Testis (tissue), 3 donors: ENCODE data around the gene CD300C. TPM values are rescaled to one million over a fixed set of nuclear protein-coding genes. Genes with fewer than 3 reads are reported as not detected.

ENCODE experiments used
- DNase-seq: peaks from one replicate; pipeline ENCODE4 v3.0.0-alpha.2; 2019
- H3K27ac ChIP-seq, 2 donors: fragments of 200-600 bp; sonication (generic); one replicate each; pipeline ENCODE4 v1.5.1; 2019
- H3K27me3 ChIP-seq: fragments of 200-600 bp; sonication (generic); one replicate; pipeline ENCODE4 v1.5.1; 2019
- H3K36me3 ChIP-seq: fragments of 200-600 bp; sonication (generic); one replicate; pipeline ENCODE4 v1.5.1; 2017; ENCODE audit warnings: low read depth; ENCODE audit errors: missing control alignments
- H3K4me1 ChIP-seq: fragments of 200-600 bp; sonication (generic); one replicate; pipeline ENCODE4 v1.5.1; 2019
- H3K4me3 ChIP-seq, 2 donors: fragments of 200-600 bp; sonication (generic); one replicate each; pipeline ENCODE4 v1.5.1; 2017 to 2019
- H3K9me3 ChIP-seq: fragments of 200-600 bp; sonication (generic); one replicate; pipeline ENCODE4 v1.5.1; 2017
- POLR2A ChIP-seq: fragments of 450-650 bp; IDR thresholded peaks from one replicate; pipeline ENCODE4 v1.6.1; 2017; ENCODE audit warnings: antibody characterized with exemption, mild to moderate bottlenecking, moderate library complexity
- WGBS, 2 donors: methylation state at CpG; one replicate each; pipeline ENCODE4 v1.1.5; 2018; 5-methylcytosine and 5-hydroxymethylcytosine counted together
- intact Hi-C: fragments of 100-400 bp; cut with DNase I; formaldehyde crosslinking; loops from one replicate; pipeline ENCODE4 v1.15.1; 2023; ENCODE audit warnings: low total_unique reads
- polyA plus RNA-seq: library from polyadenylated mRNA; stranded (reverse); fragments of 350-450 nt; fragmentation: Illumina TruSeq; extraction: RNeasy Lipid Tissue Mini Kit (QIAGEN cat#74804); gene quantifications from one replicate; pipeline ENCODE4 v1.2.3, GENCODE V29; 2014; ENCODE audit warnings: low read depth, low replicate concordance; ENCODE audit not compliant: insufficient read depth
- total RNA-seq, 2 donors: library from RNA; depleted of rRNA; stranded (reverse); fragments of >200 nt; gene quantifications; one replicate each; pipeline ENCODE4 v1.2.3, GENCODE V29; 2016
- TF ChIP-seq, protein P1 (sequence below), 3 experiments: fragments of 450-650 bp in 2 of 3; fragments of 200-600 bp in 1 of 3; sonication (generic) in 1 of 3; IDR thresholded peaks; one replicate each; pipeline ENCODE4 v1.5.1; 2016 to 2019; ENCODE audit warnings: antibody characterized with exemption in 3 of 3, mild to moderate bottlenecking in 2 of 3, moderate library complexity in 1 of 3

The CD300C gene
- total and polyA plus RNA-seq, 3 donors from 2014 or later = 0.34 to 0.81 (median 0.39) TPM

DNA sequence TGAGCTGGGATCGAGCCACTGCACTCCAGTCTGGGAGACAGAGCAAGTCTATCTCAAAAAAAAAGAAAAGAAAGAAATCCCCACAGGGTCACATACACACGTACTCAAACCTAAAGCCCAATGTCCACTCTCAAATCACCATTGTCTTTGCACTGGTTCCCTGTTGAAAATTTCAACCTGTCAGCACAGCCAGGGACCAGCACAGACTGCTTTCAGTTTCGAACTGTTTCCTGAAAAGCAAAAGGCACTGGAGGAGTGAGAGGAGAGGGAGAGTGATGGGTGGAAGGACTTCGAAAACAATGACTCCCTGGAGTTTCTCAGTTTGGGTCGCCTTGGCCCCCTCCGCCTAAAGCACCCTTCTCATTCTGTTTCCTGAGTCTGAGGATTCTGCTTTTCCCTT is 9.0 kb upstream of the CD300C start:
- H3K4me3 ChIP-seq = no peak overlapping the region
- no peaks in the 10 kb centered on the region for H3K27me3 ChIP-seq
- no peaks in the 10 kb centered on the region for H3K4me1 ChIP-seq
- intact Hi-C loops = no loop called here
- H3K36me3 ChIP-seq = no peaks in the 10 kb centered on the region
- WGBS, 2 donors = 83 to 84% methylated on average over 6 of the region's 6 CpGs
- no peak for DNase-seq
- H3K9me3 ChIP-seq = no peaks in the 10 kb centered on the region
- H3K27ac ChIP-seq = no peak overlapping the region
- TF ChIP-seq, protein P1, sequence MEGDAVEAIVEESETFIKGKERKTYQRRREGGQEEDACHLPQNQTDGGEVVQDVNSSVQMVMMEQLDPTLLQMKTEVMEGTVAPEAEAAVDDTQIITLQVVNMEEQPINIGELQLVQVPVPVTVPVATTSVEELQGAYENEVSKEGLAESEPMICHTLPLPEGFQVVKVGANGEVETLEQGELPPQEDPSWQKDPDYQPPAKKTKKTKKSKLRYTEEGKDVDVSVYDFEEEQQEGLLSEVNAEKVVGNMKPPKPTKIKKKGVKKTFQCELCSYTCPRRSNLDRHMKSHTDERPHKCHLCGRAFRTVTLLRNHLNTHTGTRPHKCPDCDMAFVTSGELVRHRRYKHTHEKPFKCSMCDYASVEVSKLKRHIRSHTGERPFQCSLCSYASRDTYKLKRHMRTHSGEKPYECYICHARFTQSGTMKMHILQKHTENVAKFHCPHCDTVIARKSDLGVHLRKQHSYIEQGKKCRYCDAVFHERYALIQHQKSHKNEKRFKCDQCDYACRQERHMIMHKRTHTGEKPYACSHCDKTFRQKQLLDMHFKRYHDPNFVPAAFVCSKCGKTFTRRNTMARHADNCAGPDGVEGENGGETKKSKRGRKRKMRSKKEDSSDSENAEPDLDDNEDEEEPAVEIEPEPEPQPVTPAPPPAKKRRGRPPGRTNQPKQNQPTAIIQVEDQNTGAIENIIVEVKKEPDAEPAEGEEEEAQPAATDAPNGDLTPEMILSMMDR (IDR thresholded peaks at IDR 0.05) = no peak
- no peak for TF ChIP-seq POLR2A

DNA sequence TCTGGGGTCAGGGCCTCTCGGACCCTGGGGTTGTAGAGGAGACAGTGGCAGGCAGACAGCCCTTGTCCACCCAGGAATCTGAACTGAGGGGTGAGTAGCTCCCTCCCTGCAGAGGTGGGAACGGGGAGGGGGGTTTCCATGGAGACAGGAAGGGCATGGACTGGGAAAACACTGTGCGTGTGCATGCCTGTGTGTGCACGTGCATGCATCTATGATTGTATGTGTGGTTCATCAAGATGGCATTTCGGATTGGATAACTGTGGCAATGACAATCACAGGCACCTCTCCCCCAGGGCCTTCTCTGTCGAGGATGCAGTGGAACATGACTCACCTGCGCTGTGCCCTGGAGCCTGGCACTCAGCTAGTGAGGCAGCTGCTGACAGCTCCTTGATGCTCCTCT is 6.1 kb upstream of the CD300C start:
- DNase-seq = no peak
- H3K27me3 ChIP-seq = no peaks in the 10 kb centered on the region
- H3K36me3 ChIP-seq = no peaks in the 10 kb centered on the region
- H3K4me3 ChIP-seq = no peak overlapping the region
- intact Hi-C loops = no loop called here
- H3K9me3 ChIP-seq = no peaks in the 10 kb centered on the region
- no peaks in the 10 kb centered on the region for H3K4me1 ChIP-seq
- TF ChIP-seq POLR2A = no peak
- TF ChIP-seq, protein P1 (IDR thresholded peaks at IDR 0.05) = no peak
- 53 to 58% methylated on average over 7 of the region's 7 CpGs for WGBS, 2 donors
- no peak overlapping the region for H3K27ac ChIP-seq

DNA sequence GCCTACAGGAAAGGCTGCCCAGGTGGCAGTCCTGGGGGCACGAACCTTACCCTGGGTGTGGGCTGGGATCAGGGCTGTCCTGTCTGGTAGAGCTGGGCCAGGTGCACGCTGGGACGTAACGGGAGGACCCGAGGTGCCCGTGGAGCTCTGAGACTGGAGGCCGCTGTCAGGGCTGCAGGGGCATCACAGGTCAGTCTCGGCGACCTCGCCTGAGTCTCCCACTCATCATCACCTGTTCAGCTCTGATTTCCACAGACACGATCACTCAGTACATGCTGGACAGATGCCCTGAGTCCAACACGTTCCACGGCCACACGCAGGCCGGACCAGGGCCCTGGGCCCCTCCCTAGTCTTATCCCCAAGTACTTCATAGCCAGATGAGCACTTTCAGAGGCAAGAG is 4.7 kb upstream of the CD300C start:
- no peaks in the 10 kb centered on the region for H3K27me3 ChIP-seq
- DNase-seq = no peak
- no peak overlapping the region for H3K27ac ChIP-seq
- H3K36me3 ChIP-seq = no peaks in the 10 kb centered on the region
- H3K9me3 ChIP-seq = no peaks in the 10 kb centered on the region
- H3K4me1 ChIP-seq = no peaks in the 10 kb centered on the region
- TF ChIP-seq, protein P1 (IDR thresholded peaks at IDR 0.05) = no peak
- no peak for TF ChIP-seq POLR2A
- intact Hi-C loops = no loop called here
- no peak overlapping the region for H3K4me3 ChIP-seq
- 78 to 81% methylated on average over 15 of the region's 15 CpGs for WGBS, 2 donors

DNA sequence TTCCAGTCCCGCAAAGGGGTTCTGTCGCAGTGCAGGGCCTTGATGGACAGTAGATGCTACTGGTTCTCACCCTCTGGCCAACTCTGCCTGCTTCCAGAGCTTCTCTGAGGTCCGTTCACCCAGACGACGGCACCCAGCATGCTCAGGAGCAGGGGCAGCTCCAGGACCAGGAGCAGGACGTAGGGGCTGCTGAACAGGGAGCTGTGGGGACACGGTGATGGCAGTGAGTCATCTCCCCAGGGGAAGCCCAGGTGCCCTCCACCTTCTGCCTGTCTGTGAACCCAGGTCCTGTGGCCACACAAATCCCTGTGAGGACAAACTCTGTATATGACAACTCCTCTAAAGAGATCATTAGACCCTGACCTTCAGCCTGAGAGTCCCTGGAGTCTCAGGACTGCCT is 3.4 kb upstream of the CD300C start:
- H3K4me3 ChIP-seq = no peak overlapping the region
- WGBS, 2 donors = 81 to 88% methylated on average over 7 of the region's 7 CpGs
- TF ChIP-seq, protein P1 (IDR thresholded peaks at IDR 0.05) = no peak
- TF ChIP-seq POLR2A = no peak
- no peaks in the 10 kb centered on the region for H3K36me3 ChIP-seq
- H3K27me3 ChIP-seq = no peaks in the 10 kb centered on the region
- no peaks in the 10 kb centered on the region for H3K4me1 ChIP-seq
- H3K27ac ChIP-seq = no peak overlapping the region
- intact Hi-C loops = no loop called here
- no peaks in the 10 kb centered on the region for H3K9me3 ChIP-seq
- no peak for DNase-seq

DNA sequence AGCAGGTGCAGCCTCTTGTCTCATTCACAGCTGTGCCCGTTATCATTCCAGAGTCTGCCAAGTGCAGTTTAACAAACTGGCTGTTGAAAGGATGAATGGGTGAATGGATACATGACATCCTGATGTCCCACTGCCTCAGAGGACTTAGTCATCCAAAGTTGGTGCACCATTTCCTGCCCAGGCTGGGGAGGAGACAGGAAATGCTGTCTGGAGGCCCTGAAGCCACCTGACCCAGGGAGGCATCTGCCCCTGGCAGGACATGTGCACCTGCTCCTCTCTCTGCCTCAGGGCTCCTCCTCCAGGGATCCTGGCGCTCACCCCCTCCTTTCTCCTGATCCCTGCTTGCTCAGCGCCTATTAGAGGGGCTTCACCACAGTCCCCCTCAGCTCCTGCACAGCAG is 1.8 kb upstream of the CD300C start:
- DNase-seq = no peak
- no peaks in the 10 kb centered on the region for H3K4me1 ChIP-seq
- TF ChIP-seq, protein P1 (IDR thresholded peaks at IDR 0.05) = no peak
- no peak for TF ChIP-seq POLR2A
- no peak overlapping the region for H3K4me3 ChIP-seq
- H3K27ac ChIP-seq = no peak overlapping the region
- no peaks in the 10 kb centered on the region for H3K27me3 ChIP-seq
- intact Hi-C loops = no loop called here
- H3K9me3 ChIP-seq = no peaks in the 10 kb centered on the region
- no peaks in the 10 kb centered on the region for H3K36me3 ChIP-seq
- WGBS, 2 donors = 76 to 95% methylated on average over 2 to 3 of the region's 3 CpGs
